A549 treated with RU486 at 1 μM for 4 hours (cell line): Measurements from ENCODE around the gene MGAT4C. TPM values are rescaled to one million over a fixed set of nuclear protein-coding genes. Genes with fewer than 3 reads are reported as not detected.

Experiments used
- total RNA-seq: library from RNA; stranded (reverse); fragments of 200-300 nt; extraction: Qiagen RNA extraction; gene quantifications from 5 replicates; pipeline ENCODE4 v1.2.3, GENCODE V29; 2022; ENCODE audit warnings: low read depth

The MGAT4C gene
- 0.01 to 0.18 TPM (median 0.06 TPM) in 4 of 5 replicates, not detected in the other for total RNA-seq

DNA sequence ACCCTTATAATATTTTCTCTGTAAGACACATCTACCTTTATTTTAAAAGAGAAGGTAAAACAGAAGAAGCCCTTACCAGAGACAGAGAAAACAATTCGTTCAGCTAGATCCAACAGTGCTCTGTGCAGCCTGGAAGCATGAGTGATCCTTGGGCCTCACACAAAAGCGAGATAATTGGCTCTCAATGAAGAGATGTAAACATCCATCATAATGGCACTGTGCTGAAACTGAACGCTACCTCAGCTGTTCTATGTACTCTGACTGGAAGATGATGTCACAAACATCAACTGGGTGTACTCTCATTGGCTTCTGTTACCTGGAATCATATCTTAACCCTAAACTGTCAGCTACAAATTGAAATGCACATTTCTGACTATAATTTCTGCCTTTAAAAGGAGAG lies at the start of gene MGAT4C:
Gene MGAT4C (minus strand): TSS at position 229 of the 400 bp plus-strand sequence.

